ENCODE data around the gene KRT5.

- TF ChIP-seq POLR2AphosphoS5 (IDR thresholded peaks at IDR 0.05; ENCODE audit: low read depth, low read length) = no peak
- TF ChIP-seq TAF1 (IDR thresholded peaks at IDR 0.05; ENCODE audit: borderline replicate concordance, low read depth, low read length) = no peak
Observed at GRCh38 chr12:52496590-52497071, 23.6 kb downstream of the KRT5 start.

Data from GM12892 (cell line).